NB4 (cell line): ENCODE measurements around the gene ULBP1.

Source experiments
- CTCF ChIP-seq: IDR thresholded peaks from one replicate; pipeline ENCODE4 v1.5.1; 2012; ENCODE audit warnings: low read depth, low read length
- POLR2A ChIP-seq: IDR thresholded peaks from 2 replicates; pipeline ENCODE4 v1.6.1; 2011; ENCODE audit warnings: mild to moderate bottlenecking; ENCODE audit not compliant: insufficient read length; ENCODE audit errors: extremely low read depth

- TF ChIP-seq POLR2A (no peak), CTCF (no peak)
Observed at GRCh38 chr6:149924206-149924932, 39.4 kb upstream of the ULBP1 start.
